Measurements from ENCODE around the gene CSMD2.

DNA sequence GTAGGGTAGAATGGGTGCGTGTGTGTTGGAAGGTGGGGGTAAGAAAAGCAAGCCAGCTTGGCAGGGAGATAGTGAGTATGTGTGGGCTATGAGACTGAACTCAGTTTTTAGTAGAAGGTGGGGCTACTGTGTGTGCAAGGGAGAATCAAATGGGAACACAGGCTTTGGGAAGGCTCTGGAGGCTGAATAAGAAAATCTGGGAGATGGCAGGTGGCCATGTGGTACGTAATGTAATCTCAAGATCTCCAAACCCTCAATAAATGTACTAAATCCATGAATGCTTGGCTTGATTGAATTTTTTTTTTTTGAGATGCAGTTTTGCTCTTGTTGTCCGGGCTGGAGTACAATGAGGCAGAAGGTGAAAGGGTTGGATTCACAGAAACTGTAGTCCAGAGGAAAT is 696.1 kb downstream of the CSMD2 start:
- TF ChIP-seq, protein P1, sequence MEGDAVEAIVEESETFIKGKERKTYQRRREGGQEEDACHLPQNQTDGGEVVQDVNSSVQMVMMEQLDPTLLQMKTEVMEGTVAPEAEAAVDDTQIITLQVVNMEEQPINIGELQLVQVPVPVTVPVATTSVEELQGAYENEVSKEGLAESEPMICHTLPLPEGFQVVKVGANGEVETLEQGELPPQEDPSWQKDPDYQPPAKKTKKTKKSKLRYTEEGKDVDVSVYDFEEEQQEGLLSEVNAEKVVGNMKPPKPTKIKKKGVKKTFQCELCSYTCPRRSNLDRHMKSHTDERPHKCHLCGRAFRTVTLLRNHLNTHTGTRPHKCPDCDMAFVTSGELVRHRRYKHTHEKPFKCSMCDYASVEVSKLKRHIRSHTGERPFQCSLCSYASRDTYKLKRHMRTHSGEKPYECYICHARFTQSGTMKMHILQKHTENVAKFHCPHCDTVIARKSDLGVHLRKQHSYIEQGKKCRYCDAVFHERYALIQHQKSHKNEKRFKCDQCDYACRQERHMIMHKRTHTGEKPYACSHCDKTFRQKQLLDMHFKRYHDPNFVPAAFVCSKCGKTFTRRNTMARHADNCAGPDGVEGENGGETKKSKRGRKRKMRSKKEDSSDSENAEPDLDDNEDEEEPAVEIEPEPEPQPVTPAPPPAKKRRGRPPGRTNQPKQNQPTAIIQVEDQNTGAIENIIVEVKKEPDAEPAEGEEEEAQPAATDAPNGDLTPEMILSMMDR (conservative IDR thresholded peaks at IDR 0.05; ENCODE audit: low read length), result no peak
- no peak for TF ChIP-seq EZH2phosphoT487 (IDR thresholded peaks at IDR 0.05; ENCODE audit: borderline replicate concordance)
